Amygdala (tissue), 56 donors: ENCODE results near the gene AREL1.
"Not testable (repeated sequence)": the region's sequence is repeated elsewhere in the genome, so short reads cannot be mapped to it uniquely, and the experiment has no call there.

Experiments used
- DNase-seq, 56 donors: peaks; one replicate each; lab custom pipeline; 2025; lab: John Stamatoyannopoulos, UW

The AREL1 gene, protein sequence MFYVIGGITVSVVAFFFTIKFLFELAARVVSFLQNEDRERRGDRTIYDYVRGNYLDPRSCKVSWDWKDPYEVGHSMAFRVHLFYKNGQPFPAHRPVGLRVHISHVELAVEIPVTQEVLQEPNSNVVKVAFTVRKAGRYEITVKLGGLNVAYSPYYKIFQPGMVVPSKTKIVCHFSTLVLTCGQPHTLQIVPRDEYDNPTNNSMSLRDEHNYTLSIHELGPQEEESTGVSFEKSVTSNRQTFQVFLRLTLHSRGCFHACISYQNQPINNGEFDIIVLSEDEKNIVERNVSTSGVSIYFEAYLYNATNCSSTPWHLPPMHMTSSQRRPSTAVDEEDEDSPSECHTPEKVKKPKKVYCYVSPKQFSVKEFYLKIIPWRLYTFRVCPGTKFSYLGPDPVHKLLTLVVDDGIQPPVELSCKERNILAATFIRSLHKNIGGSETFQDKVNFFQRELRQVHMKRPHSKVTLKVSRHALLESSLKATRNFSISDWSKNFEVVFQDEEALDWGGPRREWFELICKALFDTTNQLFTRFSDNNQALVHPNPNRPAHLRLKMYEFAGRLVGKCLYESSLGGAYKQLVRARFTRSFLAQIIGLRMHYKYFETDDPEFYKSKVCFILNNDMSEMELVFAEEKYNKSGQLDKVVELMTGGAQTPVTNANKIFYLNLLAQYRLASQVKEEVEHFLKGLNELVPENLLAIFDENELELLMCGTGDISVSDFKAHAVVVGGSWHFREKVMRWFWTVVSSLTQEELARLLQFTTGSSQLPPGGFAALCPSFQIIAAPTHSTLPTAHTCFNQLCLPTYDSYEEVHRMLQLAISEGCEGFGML

DNA sequence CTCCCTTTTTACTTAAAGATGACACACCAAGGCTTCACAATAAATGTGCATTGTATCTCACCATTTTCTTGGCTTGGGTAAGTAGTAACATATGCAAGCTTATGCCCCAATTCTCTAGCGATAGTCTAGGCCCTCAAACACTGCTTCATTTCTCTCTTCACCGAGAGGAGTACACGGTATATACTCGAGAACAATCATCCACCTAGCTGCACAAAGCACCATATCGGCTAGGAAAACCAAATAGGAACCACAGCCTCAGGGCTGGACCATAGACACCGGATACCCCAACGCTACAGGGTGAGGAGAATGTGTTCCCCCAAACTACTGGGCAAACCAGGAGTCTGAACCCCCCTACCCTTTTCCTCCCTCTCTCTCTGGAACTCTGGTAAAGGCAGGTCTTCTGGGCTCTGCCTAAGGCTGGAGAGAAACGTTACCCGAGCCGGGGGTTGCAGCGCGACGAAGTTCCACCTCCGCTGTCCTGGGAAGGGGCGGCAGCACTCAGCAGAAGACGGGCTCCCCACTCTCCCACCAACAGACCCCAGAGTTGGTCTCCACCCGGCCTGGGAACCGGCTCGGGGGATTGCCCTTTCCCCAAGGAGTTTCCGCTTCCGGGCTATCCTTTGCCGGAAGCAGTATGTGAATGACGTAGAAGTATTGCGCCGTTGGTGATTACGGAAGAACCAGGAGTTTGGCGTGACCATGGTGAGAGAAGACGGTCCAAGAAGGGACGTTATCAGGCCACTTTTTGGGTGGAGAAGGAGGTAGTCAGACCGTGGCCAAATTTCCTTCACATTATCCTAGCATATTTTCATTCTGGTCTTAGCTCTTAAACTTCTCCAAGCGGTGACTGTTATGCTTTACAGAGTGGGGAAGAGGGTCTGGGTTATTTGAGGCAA is at the start of gene AREL1, which contains the start of gene FCF1:
AREL1 (minus strand) TSS at position 582 of the 896 bp plus-strand sequence. CDS start 27,465 bp downstream, outside the sequence.
FCF1 (plus strand) TSS at position 646 of the 896 bp plus-strand sequence; CDS start at position 700, 54 bp downstream.
- DNase-seq: no peak

DNA sequence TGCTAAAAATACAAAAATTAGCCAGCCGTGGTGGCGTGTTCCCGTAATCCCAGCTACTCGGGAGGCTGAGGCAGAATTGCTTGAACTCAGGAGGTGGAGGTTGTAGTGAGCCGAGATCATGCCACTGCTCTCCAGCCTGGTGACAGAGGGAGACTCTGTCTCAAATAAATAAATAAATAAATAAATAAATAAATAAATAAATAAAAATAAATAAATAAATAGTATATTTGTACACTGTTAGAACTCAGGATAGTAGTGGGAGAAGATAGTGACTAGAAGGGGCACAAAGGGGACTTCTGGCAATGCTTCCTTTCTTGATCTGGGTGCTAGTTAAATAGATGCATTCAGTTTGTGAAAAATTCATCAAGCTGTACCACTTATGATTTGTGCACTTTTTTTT is 45.6 kb upstream of the AREL1 start:
- DNase-seq: not testable (repeated sequence)

DNA sequence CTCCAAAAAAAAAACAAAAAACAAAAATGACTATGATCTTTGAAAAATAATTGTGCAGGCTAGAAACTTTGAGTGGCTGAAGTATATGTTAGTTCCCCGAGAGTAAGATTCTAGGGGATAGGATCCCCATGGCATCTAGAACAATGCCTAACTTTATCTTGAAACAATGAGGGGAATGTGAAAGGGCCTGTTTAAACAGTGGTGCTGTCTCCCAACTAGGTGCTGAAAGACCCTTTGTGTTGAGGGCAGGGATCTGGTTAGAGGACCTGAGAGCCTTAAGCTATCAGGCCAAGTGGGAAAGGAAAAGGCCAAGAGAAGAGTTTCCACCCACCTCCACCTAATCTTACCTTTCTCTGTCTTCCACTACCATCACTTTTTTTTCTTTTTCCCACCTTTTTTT is 43.4 kb upstream of the AREL1 start:
- DNase-seq: no peak

DNA sequence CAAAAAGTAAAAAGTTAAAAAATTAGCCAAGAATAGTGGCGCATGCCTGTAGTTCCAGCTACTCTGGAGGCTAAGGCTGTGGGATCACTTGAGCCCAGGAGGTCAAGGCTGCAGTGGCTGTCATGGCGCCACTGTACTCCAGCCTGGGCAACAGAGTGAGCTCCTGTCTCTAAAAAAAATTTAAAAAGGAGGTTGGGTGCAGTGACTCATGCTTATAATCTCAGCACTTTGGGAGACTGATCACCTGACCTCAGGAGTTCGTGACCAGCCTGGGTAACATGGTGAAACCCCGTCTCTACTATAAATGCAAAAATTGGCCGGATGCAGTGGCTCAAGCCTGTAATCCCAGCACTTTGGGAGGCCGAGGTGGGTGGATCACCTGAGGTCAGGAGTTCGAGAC is 42.0 kb upstream of the AREL1 start:
- DNase-seq: no peak

DNA sequence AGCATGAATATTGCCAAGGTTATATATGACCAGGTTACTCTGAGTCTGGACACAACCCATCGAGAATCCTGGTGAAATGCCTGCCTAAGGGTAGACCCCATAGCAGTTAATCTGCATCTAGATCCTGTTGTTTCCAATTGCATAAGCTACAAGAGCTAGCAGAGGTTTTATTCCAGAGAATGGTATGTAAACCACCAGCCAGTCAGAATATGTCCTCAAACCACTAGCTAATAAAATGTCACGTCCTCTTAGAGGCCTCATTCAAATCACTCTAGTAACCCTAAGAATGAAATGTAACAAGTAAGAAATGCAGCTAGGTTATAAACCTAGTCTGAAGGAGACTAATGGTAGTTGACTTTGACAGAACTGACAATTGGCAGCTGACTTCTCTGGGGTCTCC is 41.3 kb upstream of the AREL1 start:
- DNase-seq: no peak

DNA sequence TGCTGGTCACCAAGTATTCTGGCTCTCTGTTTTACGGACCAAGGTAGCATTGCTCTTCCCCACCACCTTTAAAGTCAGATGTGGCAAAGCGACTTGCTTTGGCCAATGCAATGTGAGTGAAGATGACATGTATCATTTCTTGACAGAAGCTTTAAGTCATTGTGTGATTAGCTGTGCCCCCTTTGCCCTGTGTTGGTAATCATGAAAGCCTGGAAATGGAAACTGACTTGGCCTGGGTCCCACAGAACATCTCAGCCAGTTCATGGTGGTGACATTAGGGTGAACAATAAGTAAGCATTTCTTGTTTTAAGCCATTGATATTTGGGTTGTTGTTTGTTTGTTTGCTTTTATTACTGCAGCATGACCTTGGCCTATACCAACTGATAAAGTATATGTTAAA is 34.4 kb upstream of the AREL1 start:
- DNase-seq: no peak

DNA sequence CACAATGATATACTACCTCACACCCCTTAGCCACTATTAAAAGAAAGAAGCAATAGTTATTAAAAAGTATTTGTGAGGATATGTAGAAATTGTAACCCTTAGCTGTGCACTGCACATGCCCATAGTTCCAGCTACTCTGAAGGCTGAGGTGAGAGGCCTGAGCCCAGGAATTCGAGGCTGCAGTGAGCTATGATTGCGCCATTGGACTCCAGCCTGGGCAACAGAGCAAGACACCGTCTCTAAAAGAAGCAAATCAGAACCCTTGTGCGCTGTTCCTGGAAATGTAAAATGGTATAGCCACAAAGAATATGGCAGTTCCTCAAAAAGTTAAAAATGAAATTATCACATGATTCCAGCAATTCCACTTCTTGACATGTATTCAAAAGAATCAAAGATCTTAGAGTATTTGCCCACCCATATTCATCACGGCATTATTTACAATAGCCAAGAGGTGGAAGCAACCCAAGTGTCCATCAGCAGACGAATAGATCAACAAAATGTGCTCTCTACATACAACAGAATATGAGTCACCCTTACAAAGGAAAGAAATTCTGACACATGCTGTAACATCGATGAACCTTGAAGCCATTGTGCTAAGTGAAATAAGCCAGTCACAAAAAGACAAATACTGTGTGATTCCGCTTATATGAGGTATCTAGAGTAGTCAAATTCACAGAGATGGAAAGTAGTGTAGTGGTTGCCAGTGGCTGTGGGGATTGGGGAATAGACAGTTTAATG is 26.6 kb upstream of the AREL1 start:
- DNase-seq: no peak

DNA sequence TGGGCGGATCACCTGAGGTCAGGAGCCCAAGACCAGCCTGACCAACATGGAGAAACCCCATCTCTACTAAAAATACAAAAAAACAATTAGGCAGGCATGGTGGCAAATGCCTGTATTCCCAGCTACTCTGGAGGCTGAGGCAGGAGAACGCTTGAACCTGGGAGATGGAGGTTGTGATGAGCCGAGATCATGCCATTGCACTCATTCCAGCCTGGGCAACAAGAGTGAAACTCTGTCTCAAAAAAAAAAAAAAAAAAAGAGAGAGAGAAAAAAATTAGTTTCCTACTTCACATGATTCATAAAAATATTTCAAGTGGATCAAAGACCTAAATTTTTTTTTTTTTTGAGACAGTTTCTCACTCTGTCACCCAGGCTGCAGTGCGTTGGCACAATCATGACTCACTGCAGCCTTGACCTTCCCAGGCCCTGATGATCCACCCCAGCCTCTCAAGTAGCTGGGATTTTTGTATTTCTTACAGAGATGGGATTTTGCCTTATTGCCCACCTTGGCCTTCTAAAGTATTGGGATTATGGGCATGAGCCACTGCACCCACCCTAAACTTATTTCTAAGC is 25.0 kb upstream of the AREL1 start:
- DNase-seq: no peak

DNA sequence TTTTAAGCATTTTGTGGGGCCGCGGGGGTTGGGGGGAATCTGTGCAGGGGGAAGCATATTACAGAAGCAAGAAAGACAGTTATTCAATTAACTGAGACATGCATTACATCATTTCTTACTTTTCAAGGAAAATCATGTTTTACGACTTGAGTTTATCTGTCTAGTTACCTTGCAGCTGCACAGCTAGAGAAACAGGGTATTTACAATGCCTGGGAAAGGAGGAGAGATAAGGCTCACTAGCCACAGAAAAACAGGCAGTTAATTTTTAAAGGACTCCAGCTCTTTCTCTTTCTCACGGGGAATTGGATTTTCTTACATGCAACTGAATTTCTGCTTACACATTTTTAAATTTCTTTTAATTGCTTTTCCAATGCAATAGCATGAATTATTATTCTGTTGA is 22.2 kb upstream of the AREL1 start:
- DNase-seq: no peak

DNA sequence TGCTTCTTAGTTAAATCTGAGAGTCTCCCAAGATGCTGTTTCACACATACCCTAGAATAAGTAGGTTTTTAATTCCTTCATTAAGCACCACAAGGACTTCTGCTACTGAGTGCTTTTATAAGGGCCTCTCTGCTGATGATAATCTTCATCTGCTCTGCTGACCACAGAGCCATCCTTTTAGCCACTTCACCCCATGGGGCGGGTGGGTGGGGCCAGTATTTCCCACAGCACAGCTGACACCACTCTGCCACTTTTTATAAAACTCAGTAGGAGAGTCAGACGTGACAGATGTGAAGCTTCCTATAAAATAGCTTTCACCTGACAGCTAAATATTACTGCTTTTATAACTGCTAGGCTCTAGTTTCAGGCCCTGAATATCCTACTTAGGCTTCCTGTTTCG is 20.3 kb upstream of the AREL1 start:
- no peak for DNase-seq

DNA sequence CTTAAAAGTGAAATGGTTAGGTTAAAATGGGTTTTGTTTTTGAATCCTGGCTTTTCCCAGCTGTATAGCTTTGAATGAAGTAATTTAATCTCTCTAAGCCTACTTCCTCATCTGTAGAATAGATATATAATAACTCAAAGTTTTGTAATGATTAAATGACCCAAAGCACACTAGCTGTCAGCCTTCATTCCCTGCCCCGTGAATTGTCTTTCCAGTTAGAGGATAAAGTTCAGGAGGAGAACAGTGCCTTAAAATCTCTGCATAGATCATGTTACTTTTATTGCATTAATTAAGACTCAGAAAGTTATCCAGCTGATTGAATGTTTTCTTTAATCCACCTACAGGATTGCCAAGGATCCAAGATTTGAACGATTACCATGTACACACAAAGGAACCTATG is 19.5 kb upstream of the AREL1 start:
- no peak for DNase-seq

DNA sequence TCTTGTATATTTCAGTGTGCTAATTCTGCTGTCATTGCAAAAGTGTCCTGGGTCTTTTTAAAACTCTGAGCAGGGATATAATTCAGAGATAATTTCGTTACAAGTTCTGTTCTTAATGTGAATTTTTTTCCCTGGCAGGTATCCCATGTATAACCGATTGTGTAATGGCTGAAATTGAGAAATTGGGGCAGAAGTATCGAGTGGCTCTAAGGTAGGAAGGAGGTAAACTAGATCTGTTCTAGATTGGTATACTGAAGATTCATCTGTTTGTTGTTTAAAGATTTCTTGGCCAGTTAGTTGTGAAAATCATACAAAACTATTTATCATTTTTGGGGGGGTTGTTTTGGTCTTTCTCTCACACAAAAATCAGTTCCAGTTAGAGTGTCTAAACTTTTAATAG is 10.3 kb upstream of the AREL1 start:
- no peak for DNase-seq

DNA sequence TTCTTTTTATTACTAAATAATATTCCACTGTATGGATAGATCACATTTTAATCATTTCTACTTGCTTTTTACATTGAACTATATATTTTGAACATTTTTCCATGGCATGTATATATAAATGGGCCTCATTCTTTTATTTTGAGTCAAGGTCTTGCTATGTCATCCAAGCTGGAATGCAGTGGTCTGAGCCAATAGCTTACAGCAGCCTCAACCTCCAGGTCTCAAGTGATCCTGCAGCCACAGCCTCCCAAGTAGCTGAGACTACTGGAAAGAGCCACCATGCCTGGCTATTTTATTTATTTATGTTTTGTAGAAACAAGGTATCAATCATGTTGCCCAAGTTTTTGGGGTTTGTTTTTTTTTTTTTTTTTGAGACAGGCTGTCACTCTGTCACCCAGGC is 7.6 kb upstream of the AREL1 start:
- no peak for DNase-seq

DNA sequence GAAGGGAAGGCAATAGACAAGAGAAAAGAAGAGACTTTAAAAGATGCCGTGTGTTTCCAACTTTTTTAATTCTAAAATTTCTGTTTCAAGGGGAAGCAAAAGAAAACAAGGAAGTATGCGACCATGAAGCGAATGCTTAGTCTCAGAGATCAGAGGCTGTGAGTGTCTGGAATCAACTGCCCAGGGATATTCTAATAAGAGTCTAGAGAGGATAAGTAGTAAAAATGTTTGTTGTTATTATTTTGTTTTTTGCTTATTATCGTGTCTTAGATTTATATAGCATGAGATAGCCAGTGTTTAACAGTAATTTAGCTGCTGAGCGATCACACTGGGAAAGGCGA is 485 bp upstream of the AREL1 start:
- no peak for DNase-seq

DNA sequence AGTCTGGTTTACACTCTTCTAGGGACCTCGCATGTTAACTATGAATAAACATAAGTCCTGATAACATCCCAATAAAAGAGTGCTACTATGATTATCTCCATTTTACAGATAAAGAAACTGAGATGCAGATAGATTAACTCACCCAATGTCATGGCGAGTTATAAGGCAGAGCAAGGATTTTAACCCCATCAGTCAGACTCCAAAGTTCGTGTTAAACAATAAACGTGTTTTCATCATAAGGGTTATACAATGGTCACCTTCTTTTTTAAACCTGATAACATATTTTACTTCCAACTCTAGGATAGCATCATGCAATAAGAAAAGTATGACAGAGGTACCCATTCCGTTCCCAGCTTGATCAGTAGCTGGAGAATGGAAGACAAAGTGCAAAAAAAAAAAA is 1.2 kb downstream of the AREL1 start:
- DNase-seq: no peak

DNA sequence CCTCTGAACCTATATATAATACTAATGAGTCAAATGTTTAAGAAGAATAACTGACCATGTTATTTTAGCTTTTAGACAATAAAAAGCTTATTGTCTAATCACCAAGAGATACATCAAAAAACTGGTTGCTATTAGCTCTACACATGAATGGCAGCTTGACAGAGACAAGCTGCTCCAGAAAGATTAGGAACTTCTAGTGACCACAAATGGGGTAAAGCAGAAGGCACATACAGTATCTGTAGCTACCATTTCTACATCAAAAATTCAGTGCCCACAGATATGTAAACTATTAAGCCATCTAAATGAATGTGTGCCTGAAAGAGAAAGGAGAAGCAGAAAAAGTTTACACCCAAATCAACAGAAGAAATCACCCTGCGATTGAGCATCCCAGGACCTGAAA is 2.4 kb downstream of the AREL1 start:
- no peak for DNase-seq

DNA sequence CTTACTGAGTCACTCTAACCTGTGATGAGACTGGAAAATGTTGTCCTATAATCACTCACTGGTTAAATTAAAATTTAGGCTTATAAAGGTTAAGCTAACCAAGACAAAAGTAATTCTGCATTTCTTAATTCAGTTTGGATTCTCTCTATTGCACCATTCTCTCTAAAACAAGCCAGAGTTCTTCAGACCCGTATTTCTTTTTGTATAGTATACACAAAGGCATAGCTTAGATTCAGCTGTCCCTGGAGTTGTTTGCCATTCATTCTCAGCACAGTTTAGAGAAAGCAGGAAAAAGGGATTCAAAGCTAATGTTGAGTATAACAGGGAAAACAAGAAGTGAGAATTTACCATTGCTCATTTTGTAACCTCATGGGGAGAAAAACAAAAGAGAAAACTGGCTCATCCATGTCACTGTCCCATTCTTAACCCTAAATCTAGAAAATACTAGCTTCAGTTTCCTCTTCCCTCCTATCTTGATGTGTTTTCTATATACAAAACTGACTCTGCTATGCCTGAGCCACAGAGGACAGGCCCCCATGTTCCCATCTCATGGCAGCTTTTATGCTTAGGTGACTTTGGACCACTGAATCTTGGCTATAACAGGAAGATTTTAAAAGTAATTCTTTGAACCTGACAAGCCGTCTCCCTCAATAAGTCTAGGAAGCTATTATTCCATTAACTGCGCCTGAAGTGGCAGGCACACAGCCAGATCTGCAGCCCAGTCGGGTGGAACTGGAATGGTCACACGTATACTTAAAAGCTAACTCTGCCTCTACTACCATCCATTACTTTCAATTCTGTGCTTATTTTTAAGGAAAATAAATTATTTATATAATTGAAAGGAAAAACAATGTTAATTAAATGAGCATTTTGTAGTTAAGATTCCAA is 7.0 kb downstream of the AREL1 start:
- DNase-seq: no peak

DNA sequence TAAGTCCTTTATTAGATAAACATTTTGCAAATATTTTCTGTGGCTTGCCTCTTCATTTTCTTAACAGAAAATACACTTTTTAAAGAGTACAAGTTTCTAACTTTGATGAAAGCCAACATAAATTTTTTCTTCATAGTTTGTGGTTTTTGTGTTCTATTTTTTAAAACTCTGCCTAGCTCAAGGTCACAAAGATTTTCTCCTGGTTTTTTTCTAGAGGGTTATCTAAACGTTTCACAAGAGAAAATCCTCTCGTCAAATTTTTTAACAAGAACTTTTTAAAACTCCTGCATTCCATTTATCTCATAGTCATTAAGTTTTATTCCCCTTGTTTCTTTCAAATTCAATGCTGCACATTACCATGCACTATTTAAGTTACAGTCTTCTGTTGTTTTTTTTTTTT is 8.2 kb downstream of the AREL1 start:
- DNase-seq: no peak

DNA sequence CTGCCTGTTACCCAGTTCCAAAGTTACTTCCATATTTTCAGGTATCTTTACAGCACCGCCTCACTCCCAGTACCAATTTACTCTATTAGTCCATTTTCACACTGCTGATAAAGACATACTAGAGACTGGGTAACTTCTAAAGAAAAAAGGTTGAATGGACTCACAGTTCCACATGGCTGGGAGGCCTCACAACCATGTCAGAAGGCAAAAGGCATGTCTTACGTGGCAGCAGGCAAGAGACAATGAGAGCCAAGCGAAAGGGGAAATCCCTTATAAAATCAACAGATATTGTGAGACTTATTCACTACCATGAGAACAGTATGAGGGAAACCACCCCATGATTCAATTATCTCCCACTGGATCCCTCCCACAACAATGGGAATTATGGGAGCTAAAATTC is 9.8 kb downstream of the AREL1 start:
- DNase-seq: no peak
